SH-SY5Y (cell line): ENCODE measurements around the gene HS6ST2.
A peak's percentile ranks its signal among the peaks of the same experiment; 100 is the strongest.

Source experiments
- GATA2 ChIP-seq: IDR thresholded peaks from 2 replicates; pipeline ENCODE4 v1.6.1; 2011; ENCODE audit warnings: mild to moderate bottlenecking, low read depth, low read length
- GATA3 ChIP-seq: IDR thresholded peaks from 2 replicates; pipeline ENCODE4 v1.6.1; 2011; ENCODE audit warnings: low read depth, mild to moderate bottlenecking, low read length, moderate library complexity

DNA sequence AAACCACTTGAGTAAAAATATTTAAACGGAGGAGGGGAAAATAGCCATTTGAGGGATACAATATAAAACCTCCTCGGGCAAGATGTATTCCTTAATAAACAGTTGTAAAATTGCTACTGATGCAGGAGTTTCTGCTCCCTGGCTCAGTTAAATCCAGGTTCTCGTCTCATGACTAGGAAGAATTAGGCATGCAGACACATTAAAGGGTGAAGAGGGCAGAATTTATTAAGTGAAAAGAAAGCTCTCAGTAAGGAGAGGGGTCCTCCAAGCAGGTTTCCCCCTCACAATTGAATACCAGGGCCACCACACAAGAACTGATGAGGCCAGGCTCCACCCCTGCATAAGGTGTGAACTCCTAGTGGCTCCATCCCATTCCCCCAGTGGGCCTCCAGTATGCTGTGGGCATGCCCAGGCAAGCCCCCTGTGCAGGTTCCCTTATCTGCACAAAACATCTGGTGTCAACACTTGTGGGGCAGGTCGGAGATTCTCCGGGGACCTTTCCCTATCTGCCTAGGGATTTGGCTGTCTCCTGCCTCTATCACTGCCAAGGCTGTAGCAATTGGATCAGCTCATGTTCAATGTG is 80.4 kb downstream of the HS6ST2 start:
- TF ChIP-seq GATA3 (no peak), GATA2 (0 out of 2 replicates have a peak, but pooled peaks have one; percentile 20)
